HG03196 (cell line): Measurements from ENCODE around the gene GPRIN1.
"Not testable (repeated sequence)": the region's sequence is repeated elsewhere in the genome, so short reads cannot be mapped to it uniquely, and the experiment has no call there.

Source experiments
- ATAC-seq: cut with Tn5 transposase; IDR thresholded peaks from one replicate; pipeline ENCODE4 v1.9.1; 2021; ENCODE audit not compliant: unreplicated experiment

Gene GPRIN1

GRCh38 chr5:176575488-176576422, 34.2 kb downstream of the GPRIN1 start:
- no peak for ATAC-seq

DNA sequence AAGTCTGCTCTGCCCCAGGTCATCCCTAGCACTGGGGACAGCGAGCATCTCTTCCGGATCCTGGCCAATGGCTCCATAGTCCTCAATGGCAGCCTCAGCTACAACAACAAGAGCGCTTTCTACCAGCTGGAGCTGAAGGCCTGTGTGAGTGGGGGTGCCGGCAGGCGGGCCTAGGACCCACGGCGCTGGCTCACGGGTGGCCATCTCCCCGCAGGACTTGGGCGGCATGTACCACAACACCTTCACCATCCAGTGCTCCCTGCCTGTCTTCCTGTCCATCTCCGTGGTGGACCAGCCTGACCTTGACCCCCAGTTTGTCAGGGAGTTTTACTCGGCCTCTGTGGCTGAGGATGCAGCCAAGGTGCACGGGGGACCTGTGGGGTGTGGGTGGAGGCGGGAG, 34.9 kb downstream of the GPRIN1 start:
- ATAC-seq, result no peak

DNA sequence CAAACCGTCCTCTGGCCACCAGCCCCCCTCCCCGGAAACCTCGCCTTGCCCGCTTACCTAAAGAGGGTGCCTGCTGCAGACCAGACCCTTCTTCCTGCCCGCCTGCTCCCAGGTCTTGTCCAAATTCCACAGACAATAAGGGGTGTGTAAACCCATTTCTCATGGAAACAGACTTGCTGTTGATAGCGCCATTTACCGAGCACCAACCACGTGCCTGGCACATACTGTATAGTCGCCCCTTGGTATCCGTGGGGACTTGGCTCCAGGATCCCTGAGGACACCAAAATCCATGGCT, 35.7 kb downstream of the GPRIN1 start:
- no peak for ATAC-seq

- ATAC-seq, result no peak
Measured at GRCh38 chr5:176573564-176574296, 36.2 kb downstream of the GPRIN1 start.

DNA sequence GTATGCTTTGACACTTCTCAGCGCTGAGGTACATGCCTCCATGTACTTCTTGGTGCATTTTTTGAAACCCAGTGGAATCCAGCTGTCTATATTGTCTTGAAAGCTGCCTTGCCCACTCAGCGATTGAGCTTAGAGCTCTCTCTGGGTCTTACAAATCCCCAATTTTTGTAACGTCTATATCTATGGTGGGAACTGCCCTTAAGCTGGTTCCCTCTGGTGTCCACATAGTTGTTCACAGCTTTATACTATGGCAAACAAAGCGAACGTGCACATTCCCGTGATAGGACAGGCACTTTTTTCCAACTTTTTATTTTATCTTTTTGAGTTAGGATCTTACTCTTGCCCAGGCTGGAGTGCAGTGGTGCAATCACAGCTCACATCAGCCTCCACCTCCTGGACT, 39.9 kb downstream of the GPRIN1 start:
- no peak for ATAC-seq

- no peak for ATAC-seq
Measured at GRCh38 chr5:176568657-176569056, 41.3 kb downstream of the GPRIN1 start.

GRCh38 chr5:176565760-176566288, 44.1 kb downstream of the GPRIN1 start:
- ATAC-seq, result no peak

GRCh38 chr5:176564002-176564401, 46.0 kb downstream of the GPRIN1 start:
- ATAC-seq, result no peak

GRCh38 chr5:176562189-176562588, 47.8 kb downstream of the GPRIN1 start:
- no peak for ATAC-seq

DNA sequence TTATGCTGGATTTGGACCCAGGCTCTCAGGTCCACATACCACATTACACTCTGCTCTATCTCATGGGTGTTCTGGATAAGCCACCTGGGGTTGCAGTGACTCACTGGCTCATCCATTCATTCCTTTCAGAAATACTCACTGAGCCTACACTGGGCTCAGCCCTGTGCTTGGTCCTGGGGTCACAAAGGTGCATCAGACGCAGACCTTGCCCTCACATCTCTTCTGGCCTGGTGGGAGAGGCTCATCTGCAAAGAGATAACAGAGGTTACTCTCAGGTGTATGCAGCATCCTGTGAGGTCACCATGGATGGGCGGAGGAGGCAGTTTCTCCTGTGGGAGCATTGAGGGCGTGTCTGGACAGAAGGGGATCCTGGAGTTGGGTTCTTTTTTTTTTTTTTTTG, 48.7 kb downstream of the GPRIN1 start:
- no peak for ATAC-seq

DNA sequence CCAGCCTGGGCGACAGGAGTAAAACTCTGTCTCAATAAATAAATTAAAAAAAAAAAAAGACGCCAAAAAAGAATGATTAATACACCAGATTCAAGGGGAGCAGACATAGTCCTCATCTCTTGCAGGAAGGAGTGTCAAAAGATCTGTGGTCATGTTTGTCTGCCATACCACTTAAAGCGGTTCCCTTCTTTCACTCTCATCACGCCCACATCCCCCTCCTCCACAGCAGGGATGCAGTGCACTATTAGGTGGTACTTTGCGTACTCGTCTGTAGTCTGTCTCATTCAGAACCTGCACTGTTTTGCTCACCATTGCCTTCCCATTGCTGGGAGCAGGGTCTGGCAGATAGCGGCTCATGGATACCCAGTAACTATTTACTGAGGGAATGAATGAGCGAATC, 49.6 kb downstream of the GPRIN1 start:
- no peak for ATAC-seq

GRCh38 chr5:176559683-176560082, 50.3 kb downstream of the GPRIN1 start:
- no peak for ATAC-seq

DNA sequence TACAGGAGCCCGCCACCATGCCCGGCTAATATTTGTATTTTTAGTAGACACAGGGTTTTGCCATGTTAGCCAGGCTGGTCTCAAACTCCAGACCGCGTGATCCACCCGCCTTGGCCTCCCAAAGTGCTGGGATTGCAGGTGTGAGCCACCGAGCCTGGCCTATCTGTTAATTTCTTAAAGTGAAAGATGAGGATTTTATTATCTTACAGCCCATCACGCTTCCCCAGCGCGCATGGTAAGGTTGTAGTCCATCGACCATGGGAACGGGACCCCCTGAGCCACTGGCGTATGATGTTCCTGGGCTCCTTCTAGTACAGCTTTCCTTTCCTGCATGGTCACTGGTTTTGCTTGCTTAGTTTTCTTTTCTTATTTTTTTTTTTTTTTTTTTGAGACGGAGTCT, 52.1 kb downstream of the GPRIN1 start:
- ATAC-seq, result no peak

- ATAC-seq, result no peak
Measured at GRCh38 chr5:176553260-176554085, 56.5 kb downstream of the GPRIN1 start.

DNA sequence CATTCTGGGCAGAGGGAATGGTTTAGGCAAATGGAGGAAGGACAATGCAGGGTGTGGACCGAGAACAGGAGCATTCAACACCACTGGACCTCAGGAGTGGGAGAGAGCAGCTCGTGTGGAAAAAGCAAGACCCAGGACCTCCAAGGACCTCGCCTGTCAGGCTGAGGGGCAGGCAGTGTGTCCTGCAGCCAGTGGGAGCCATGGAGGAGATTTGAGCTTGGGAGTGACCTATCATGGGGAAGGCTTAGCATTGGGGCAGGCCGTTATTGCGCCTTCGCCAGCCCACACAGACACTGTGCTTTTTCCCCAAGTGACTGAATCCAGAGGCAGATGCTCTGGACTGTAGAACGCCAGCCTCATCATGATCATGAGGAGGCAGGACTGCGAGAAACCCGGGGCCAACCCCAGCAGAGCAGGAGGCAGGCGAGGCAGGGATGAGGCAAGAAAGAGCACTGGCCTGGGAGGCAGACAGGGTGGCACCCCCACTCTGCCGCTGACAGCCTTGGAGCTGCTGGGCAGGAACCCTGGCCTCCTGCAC, 57.6 kb downstream of the GPRIN1 start:
- no peak for ATAC-seq

DNA sequence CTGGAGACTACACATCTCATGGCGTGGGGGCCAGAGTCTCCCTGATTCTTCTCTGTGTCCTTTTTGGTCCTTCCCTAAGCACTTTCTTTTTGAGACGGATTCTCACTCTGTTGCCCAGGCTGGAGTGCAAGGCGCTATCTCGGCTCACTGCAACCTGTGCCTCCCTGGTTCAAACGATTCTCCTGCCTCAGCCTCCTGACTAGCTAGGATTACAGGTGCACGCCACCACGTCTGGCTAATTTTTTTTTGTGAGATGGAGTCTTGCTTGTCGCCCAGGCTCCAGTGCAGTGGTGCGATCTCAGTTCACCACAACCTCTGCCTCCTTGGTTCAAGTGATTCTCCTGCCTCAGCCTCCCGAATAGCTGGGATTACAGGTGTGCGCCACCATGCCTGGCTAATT, 59.0 kb downstream of the GPRIN1 start:
- not testable (repeated sequence) for ATAC-seq

- ATAC-seq, result no peak
Measured at GRCh38 chr5:176550275-176550831, 59.6 kb downstream of the GPRIN1 start.

DNA sequence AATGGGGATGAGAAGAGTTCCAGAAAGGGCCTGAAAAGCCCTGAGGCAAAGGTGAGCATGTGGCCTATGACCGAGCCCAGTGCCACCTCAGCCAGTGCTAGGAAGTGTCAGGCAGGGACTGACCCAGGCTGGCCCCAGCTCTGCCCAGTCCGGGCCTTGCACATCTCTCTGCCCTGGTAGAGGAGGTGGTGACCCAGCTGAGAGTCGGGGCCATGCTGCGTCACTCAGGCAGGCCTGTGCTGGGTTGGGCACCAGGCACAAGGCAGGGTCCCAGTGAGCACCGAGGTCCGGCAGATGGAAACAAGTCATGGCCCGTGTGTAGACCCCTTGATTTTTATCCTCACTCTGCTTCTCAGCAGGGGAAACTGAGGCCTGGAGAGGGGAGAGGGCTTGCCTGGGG, 60.1 kb downstream of the GPRIN1 start:
- no peak for ATAC-seq

- ATAC-seq, result no peak
Measured at GRCh38 chr5:176548967-176549444, 61.0 kb downstream of the GPRIN1 start, which contains the start of gene CDHR2. TSS of gene CDHR2 (plus strand) at chr5:176549342. CDS start at chr5:176565353, 16,011 bp downstream.

DNA sequence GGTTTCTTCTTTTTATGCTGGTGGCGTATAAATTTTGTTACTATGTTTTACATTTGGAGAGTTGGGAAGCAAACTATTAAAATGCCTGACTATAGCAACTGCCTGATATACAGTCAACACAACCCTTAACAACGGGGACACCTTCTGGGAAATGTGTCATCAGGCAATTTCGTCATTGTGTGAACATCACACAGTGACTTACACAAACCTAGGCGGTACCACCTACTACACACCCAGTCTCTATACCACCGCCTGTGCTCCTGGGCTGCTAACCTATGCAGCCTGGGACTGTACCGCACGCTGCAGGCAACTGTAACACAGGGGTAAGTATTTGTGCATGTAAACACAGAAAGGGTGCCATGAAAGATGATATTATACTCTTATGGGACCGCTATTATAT, 62.2 kb downstream of the GPRIN1 start:
- no peak for ATAC-seq
